ENCODE results near the gene PIPOX.
"Not testable (repeated sequence)": the region's sequence is repeated elsewhere in the genome, so short reads cannot be mapped to it uniquely, and the experiment has no call there.

- TF ChIP-seq CTCF (conservative IDR thresholded peaks at IDR 0.05 in 1 of 2, IDR thresholded peaks at IDR 0.05 in 1 of 2; ENCODE audit: low read depth in 1 of 2, low read length in 2 of 2); EZH2 (IDR thresholded peaks at IDR 0.05; ENCODE audit: low read length, missing control alignments): not testable (repeated sequence)
Observed at GRCh38 chr17:29088782-29089181, 45.8 kb downstream of the PIPOX start.

Measured in fibroblast of lung (primary cell).